Cardiac septum (tissue), 1 donor: ENCODE measurements around the gene ADGRB3. TPM values are rescaled to one million over a fixed set of nuclear protein-coding genes. Genes with fewer than 3 reads are reported as not detected.

ENCODE experiments used
- DNase-seq: peaks from one replicate; pipeline ENCODE4 v3.0.0-alpha.2; 2020; ENCODE audit warnings: low spot score
- intact Hi-C: fragments of 100-400 bp; cut with DNase I; formaldehyde crosslinking; loops from one replicate; pipeline ENCODE4 v1.14.0; 2022
- total RNA-seq: library from RNA; stranded (reverse); fragmentation: NEBNext Ultra II Directional; extraction: Animal tissue kit (Norgen Biotek cat#: 25700); gene quantifications from one replicate; pipeline ENCODE4 v1.2.1, GENCODE V29; 2021
- donor health status: DM: no; HTN: no; CAD: no.

ADGRB3 gene
- total RNA-seq, 1 donor from 2014 or later = 0.51 TPM

- no peak for DNase-seq
- intact Hi-C loops = no loop called here
These were observed 56.0 kb downstream of the ADGRB3 start for GRCh38 chr6:68691120-68691519.

GRCh38 chr6:68693271-68693670 is 58.2 kb downstream of the ADGRB3 start:
- DNase-seq = no peak
- intact Hi-C loops = no loop called here

- intact Hi-C loops = no loop called here
- DNase-seq = no peak
These were observed 60.3 kb downstream of the ADGRB3 start for GRCh38 chr6:68695403-68695802.

GRCh38 chr6:68695838-68696237 is 60.8 kb downstream of the ADGRB3 start:
- intact Hi-C loops = no loop called here

GRCh38 chr6:68697394-68697793 is 62.3 kb downstream of the ADGRB3 start:
- no peak for DNase-seq
- intact Hi-C loops = no loop called here

More at GRCh38 chr6:68695838-68696237, 60.8 kb downstream of the ADGRB3 start:
- no peak for DNase-seq

GRCh38 chr6:68701159-68701558 is 66.1 kb downstream of the ADGRB3 start:
- intact Hi-C loops = no loop called here
- no peak for DNase-seq

- intact Hi-C loops = no loop called here
- DNase-seq = no peak
These were observed 69.4 kb downstream of the ADGRB3 start for GRCh38 chr6:68704485-68704884.

- intact Hi-C loops = no loop called here
- no peak for DNase-seq
These were observed 74.0 kb downstream of the ADGRB3 start for GRCh38 chr6:68709091-68709490.

- intact Hi-C loops = no loop called here
These were observed 74.8 kb downstream of the ADGRB3 start for GRCh38 chr6:68709882-68710281.

GRCh38 chr6:68710496-68710895 is 75.4 kb downstream of the ADGRB3 start:
- DNase-seq = no peak
- intact Hi-C loops = no loop called here

More at GRCh38 chr6:68709882-68710281, 74.8 kb downstream of the ADGRB3 start:
- DNase-seq = no peak

- no peak for DNase-seq
- intact Hi-C loops = no loop called here
These were observed 75.8 kb downstream of the ADGRB3 start for GRCh38 chr6:68710916-68711315.

GRCh38 chr6:68711386-68712000 is 76.4 kb downstream of the ADGRB3 start:
- no peak for DNase-seq
- intact Hi-C loops = no loop called here

- no peak for DNase-seq
- intact Hi-C loops = no loop called here
These were observed 81.5 kb downstream of the ADGRB3 start for GRCh38 chr6:68716620-68717019.

GRCh38 chr6:68718385-68719073 is 83.4 kb downstream of the ADGRB3 start:
- no peak for DNase-seq
- intact Hi-C loops = no loop called here

- intact Hi-C loops = no loop called here
- no peak for DNase-seq
These were observed 84.7 kb downstream of the ADGRB3 start for GRCh38 chr6:68719761-68720160.

- DNase-seq = no peak
- intact Hi-C loops = no loop called here
These were observed 87.9 kb downstream of the ADGRB3 start for GRCh38 chr6:68722891-68723527.

- no peak for DNase-seq
- intact Hi-C loops = no loop called here
These were observed 89.0 kb downstream of the ADGRB3 start for GRCh38 chr6:68724060-68724459.

GRCh38 chr6:68726337-68726736 is 91.3 kb downstream of the ADGRB3 start:
- intact Hi-C loops = no loop called here

GRCh38 chr6:68726992-68727391 is 91.9 kb downstream of the ADGRB3 start:
- intact Hi-C loops = no loop called here
- DNase-seq = no peak

More at GRCh38 chr6:68726337-68726736, 91.3 kb downstream of the ADGRB3 start:
- DNase-seq = no peak

- DNase-seq = no peak
- intact Hi-C loops = no loop called here
These were observed 92.6 kb downstream of the ADGRB3 start for GRCh38 chr6:68727699-68728098.
